Measurements from ENCODE around the gene ABHD17A. TPM values are rescaled to one million over a fixed set of nuclear protein-coding genes. Genes with fewer than 3 reads are reported as not detected.

The ABHD17A gene
- total RNA-seq, 2 donors from 2014 or later: 96.8 to 143 TPM

- Histone ChIP-seq H3K36me3 (peaks cover 42% of the 10 kb centered on the region), H3K27ac (no peak overlapping the region), H3K9me3 (no peaks in the 10 kb centered on the region), H3K27me3 (replicated peaks; ENCODE audit: insufficient read depth) (no peaks in the 10 kb centered on the region), H3K4me3 (no peak overlapping the region), H3K4me1 (ENCODE audit: control insufficient read depth in 1 of 2, low read depth in 2 of 2) (no peaks in the 10 kb centered on the region)
- DNase-seq (ENCODE audit: low spot score) (no peak), ATAC-seq (ENCODE audit: insufficient number of reproducible peaks, low FRiP score, low read depth) (no peak)
- TF ChIP-seq CTCF (IDR thresholded peaks at IDR 0.05): no peak
Observed at GRCh38 chr19:1917146-1917545, 31.9 kb upstream of the ABHD17A start.

- H3K27me3 ChIP-seq (replicated peaks; ENCODE audit: insufficient read depth): no peaks in the 10 kb centered on the region
- TF ChIP-seq CTCF (IDR thresholded peaks at IDR 0.05): no peak
- peaks cover 28% of the 10 kb centered on the region for H3K36me3 ChIP-seq
- no peaks in the 10 kb centered on the region for H3K4me1 ChIP-seq (ENCODE audit: control insufficient read depth in 1 of 2, low read depth in 2 of 2)
- H3K27ac ChIP-seq: no peak overlapping the region
- no peak overlapping the region for H3K4me3 ChIP-seq
- no peak for ATAC-seq (ENCODE audit: insufficient number of reproducible peaks, low FRiP score, low read depth)
- no peaks in the 10 kb centered on the region for H3K9me3 ChIP-seq
- DNase-seq (ENCODE audit: low spot score): no peak
Observed at GRCh38 chr19:1914826-1915341, 29.6 kb upstream of the ABHD17A start.

- H3K4me1 ChIP-seq (ENCODE audit: control insufficient read depth in 1 of 2, low read depth in 2 of 2): no peaks in the 10 kb centered on the region
- H3K27ac ChIP-seq: no peak overlapping the region
- no peaks in the 10 kb centered on the region for H3K9me3 ChIP-seq
- no peak overlapping the region for H3K4me3 ChIP-seq
- no peak for ATAC-seq (ENCODE audit: insufficient number of reproducible peaks, low FRiP score, low read depth)
- no peak for DNase-seq (ENCODE audit: low spot score)
- no peak for TF ChIP-seq CTCF (IDR thresholded peaks at IDR 0.05)
- no peaks in the 10 kb centered on the region for H3K27me3 ChIP-seq (replicated peaks; ENCODE audit: insufficient read depth)
- H3K36me3 ChIP-seq: peaks cover 21% of the 10 kb centered on the region
Observed at GRCh38 chr19:1913781-1914577, 28.7 kb upstream of the ABHD17A start.

- Histone ChIP-seq H3K27ac (no peak overlapping the region), H3K36me3 (peaks cover 11% of the 10 kb centered on the region), H3K9me3 (no peaks in the 10 kb centered on the region), H3K4me1 (ENCODE audit: control insufficient read depth in 1 of 2, low read depth in 2 of 2) (no peaks in the 10 kb centered on the region), H3K27me3 (replicated peaks; ENCODE audit: insufficient read depth) (no peaks in the 10 kb centered on the region), H3K4me3 (no peak overlapping the region)
- ATAC-seq (ENCODE audit: insufficient number of reproducible peaks, low FRiP score, low read depth) (no peak), DNase-seq (ENCODE audit: low spot score) (no peak)
- no peak for TF ChIP-seq CTCF (IDR thresholded peaks at IDR 0.05)
Observed at GRCh38 chr19:1912760-1913505, 27.6 kb upstream of the ABHD17A start.

GRCh38 chr19:1911995-1912394 lies 26.7 kb upstream of the ABHD17A start:
- ATAC-seq (ENCODE audit: insufficient number of reproducible peaks, low FRiP score, low read depth): no peak
- Histone ChIP-seq H3K27ac (no peak overlapping the region), H3K4me1 (ENCODE audit: control insufficient read depth in 1 of 2, low read depth in 2 of 2) (no peaks in the 10 kb centered on the region), H3K36me3 (peaks cover 11% of the 10 kb centered on the region), H3K27me3 (replicated peaks; ENCODE audit: insufficient read depth) (no peaks in the 10 kb centered on the region), H3K4me3 (no peak overlapping the region), H3K9me3 (no peaks in the 10 kb centered on the region)
- TF ChIP-seq CTCF (IDR thresholded peaks at IDR 0.05): no peak
- no peak for DNase-seq (ENCODE audit: low spot score)

All from thoracic aorta (tissue), 2 donors.